IMR-90 (cell line): Measurements from ENCODE around the gene CA6. TPM values are rescaled to one million over a fixed set of nuclear protein-coding genes. Genes with fewer than 3 reads are reported as not detected.
A peak's percentile ranks its signal among the peaks of the same experiment; 100 is the strongest.

Source experiments
- ATAC-seq: fragments of 200-7000 bp; cut with Tn5 transposase; 2 replicates; pipeline ENCODE4 v1.9.1; 2020; ENCODE audit warnings: low read depth, mild to moderate bottlenecking, moderate library complexity
- BruUV-seq: library from RNA; stranded (reverse); fragments of 400-500 nt; replicated peaks from 2 replicates; lab custom pipeline; 2021; lab: Mats Ljungman, UMichigan
- CTCF ChIA-PET: fragments of 300-600 bp; formaldehyde crosslinking; extraction: SDS; loops from one replicate; lab custom pipeline; 2021; ENCODE audit warnings: antibody characterized with exemption; lab: Yijun Ruan, JAX
- POLR2A ChIA-PET: fragments of 300-600 bp; sonication (Branson Sonifier 250); formaldehyde crosslinking; loops from one replicate; lab custom pipeline; 2022; ENCODE audit warnings: antibody characterized with exemption; ENCODE audit not compliant: unreplicated experiment; lab: Charles Lee
- DNase-seq: peaks from one replicate; pipeline ENCODE4 v3.0.0; 2013
- H2AFZ ChIP-seq: replicated peaks from 2 replicates; pipeline ENCODE3; 2013; ENCODE audit warnings: low read length, mild to moderate bottlenecking; ENCODE audit not compliant: poor library complexity
- H2AK5ac ChIP-seq: 2 replicates; pipeline ENCODE4 v1.6.1; 2013; ENCODE audit warnings: low read depth, low read length, inconsistent platforms
- H2AK9ac ChIP-seq: replicated peaks from 2 replicates; pipeline ENCODE3; 2013; ENCODE audit warnings: mild to moderate bottlenecking, low read depth, low read length, moderate library complexity; ENCODE audit not compliant: poor library complexity
- H2BK120ac ChIP-seq: 2 replicates; pipeline ENCODE4 v1.6.1; 2013; ENCODE audit warnings: low read depth, low read length, inconsistent platforms
- H2BK15ac ChIP-seq: 3 replicates; pipeline ENCODE4 v1.6.1; 2013; ENCODE audit warnings: low read depth, low read length, inconsistent platforms
- H2BK20ac ChIP-seq: 2 replicates; pipeline ENCODE4 v1.6.1; 2013; ENCODE audit warnings: low read depth, mild to moderate bottlenecking, inconsistent platforms, low read length, moderate library complexity
- H2BK5ac ChIP-seq: 2 replicates; pipeline ENCODE4 v1.6.1; 2013; ENCODE audit warnings: mild to moderate bottlenecking, low read depth, low read length, inconsistent platforms; ENCODE audit not compliant: poor library complexity, severe bottlenecking
- H3K14ac ChIP-seq: replicated peaks from 2 replicates; pipeline ENCODE4 v1.6.1; 2013; ENCODE audit warnings: low read depth, low read length, inconsistent platforms
- H3K18ac ChIP-seq: 2 replicates; pipeline ENCODE4 v1.6.1; 2013; ENCODE audit warnings: low read depth, low read length, control low read depth
- H3K23ac ChIP-seq: 2 replicates; pipeline ENCODE4 v1.6.1; 2013; ENCODE audit warnings: low read depth, low read length, inconsistent platforms
- H3K27ac ChIP-seq: 2 replicates; pipeline ENCODE4 v1.5.1; 2013; ENCODE audit warnings: mild to moderate bottlenecking, control low read depth, low read length; ENCODE audit not compliant: insufficient read depth
- H3K27me3 ChIP-seq: 2 replicates; pipeline ENCODE4 v1.6.1; 2013; ENCODE audit warnings: low read length; ENCODE audit not compliant: control insufficient read depth, insufficient read depth
- H3K36me3 ChIP-seq: 2 replicates; pipeline ENCODE4 v1.6.1; 2013; ENCODE audit warnings: low read length, mixed read lengths; ENCODE audit not compliant: control insufficient read depth, insufficient read depth
- H3K4ac ChIP-seq: 2 replicates; pipeline ENCODE4 v1.6.1; 2013; ENCODE audit warnings: low read depth, low read length, inconsistent platforms
- H3K4me1 ChIP-seq: 2 replicates; pipeline ENCODE4 v1.6.1; 2013; ENCODE audit warnings: low read length, mixed read lengths; ENCODE audit not compliant: control insufficient read depth, insufficient read depth
- H3K4me2 ChIP-seq: 2 replicates; pipeline ENCODE4 v1.6.1; 2013; ENCODE audit warnings: low read depth, mild to moderate bottlenecking, control low read depth, low read length, moderate library complexity
- H3K4me3 ChIP-seq: 2 replicates; pipeline ENCODE4 v1.5.1; 2013; ENCODE audit warnings: low read depth, mild to moderate bottlenecking, control low read depth, low read length, moderate library complexity; ENCODE audit not compliant: insufficient read depth
- H3K56ac ChIP-seq: 2 replicates; pipeline ENCODE4 v1.6.1; 2013; ENCODE audit warnings: low read length, inconsistent platforms; ENCODE audit not compliant: insufficient read depth; ENCODE audit errors: extremely low read depth
- H3K79me1 ChIP-seq, 2 experiments: 2 replicates each; pipeline ENCODE4 v1.6.1; 2013; ENCODE audit warnings: low read length in 2 of 2, inconsistent platforms in 1 of 2, low read depth in 1 of 2
- H3K9ac ChIP-seq: 2 replicates; pipeline ENCODE4 v1.6.1; 2013; ENCODE audit warnings: low read depth, low read length, control low read depth
- H3K9me1 ChIP-seq: 2 replicates; pipeline ENCODE4 v1.6.1; 2013; ENCODE audit warnings: low read length, inconsistent platforms; ENCODE audit not compliant: insufficient read depth
- H3K9me3 ChIP-seq: 2 replicates; pipeline ENCODE4 v1.6.1; 2013; ENCODE audit warnings: low read length; ENCODE audit not compliant: control insufficient read depth, insufficient read depth
- H4K20me1 ChIP-seq: 2 replicates; pipeline ENCODE4 v1.6.1; 2013; ENCODE audit warnings: low read length, inconsistent platforms; ENCODE audit not compliant: insufficient read depth
- H4K5ac ChIP-seq: 2 replicates; pipeline ENCODE4 v1.6.1; 2013; ENCODE audit warnings: mild to moderate bottlenecking, low read depth, low read length, control low read depth
- H4K8ac ChIP-seq, 2 experiments: 2 replicates each; pipeline ENCODE4 v1.6.1; 2013; ENCODE audit warnings: low read depth in 2 of 2, low read length in 2 of 2, control low read depth in 1 of 2, inconsistent platforms in 1 of 2
- H4K91ac ChIP-seq: 2 replicates; pipeline ENCODE4 v1.6.1; 2013; ENCODE audit warnings: low read depth, low read length, inconsistent platforms; ENCODE audit not compliant: insufficient read depth
- BHLHE40 ChIP-seq: fragments of 150-350 bp; IDR thresholded peaks from 2 replicates; pipeline ENCODE4 v1.6.1; 2016; ENCODE audit warnings: mild to moderate bottlenecking, low read depth, low read length
- CEBPB ChIP-seq: IDR thresholded peaks from 2 replicates; pipeline ENCODE4 v1.6.1; 2012; ENCODE audit warnings: low read depth, low read length, improper control_type of control experiment
- CTCF ChIP-seq: conservative IDR thresholded peaks from 2 replicates; pipeline ENCODE4 v1.5.1; 2012; ENCODE audit warnings: mild to moderate bottlenecking, low read depth, low read length, improper control_type of control experiment
- ELK1 ChIP-seq: fragments of 150-350 bp; IDR thresholded peaks from 2 replicates; pipeline ENCODE4 v1.6.1; 2016; ENCODE audit warnings: low read depth, mild to moderate bottlenecking, low read length, moderate library complexity, borderline replicate concordance
- MAZ ChIP-seq: IDR thresholded peaks from 2 replicates; pipeline ENCODE4 v1.6.1; 2012; ENCODE audit warnings: low read depth, mild to moderate bottlenecking, low read length, improper control_type of control experiment, moderate library complexity, borderline replicate concordance
- RAD21 ChIP-seq: IDR thresholded peaks from 2 replicates; pipeline ENCODE4 v1.6.1; 2012; ENCODE audit warnings: low read length, improper control_type of control experiment
- RCOR1 ChIP-seq: IDR thresholded peaks from 2 replicates; pipeline ENCODE4 v1.6.1; 2012; ENCODE audit warnings: mild to moderate bottlenecking, low read length, improper control_type of control experiment; ENCODE audit not compliant: insufficient replicate concordance
- SMC3 ChIP-seq: fragments of 150-350 bp; IDR thresholded peaks from 2 replicates; pipeline ENCODE4 v1.6.1; 2016; ENCODE audit warnings: low read depth, mild to moderate bottlenecking, antibody characterized with exemption, low read length, moderate library complexity
- WGBS, 2 experiments: methylation state at CpG; one replicate each; pipeline versions ENCODE4 v1.1.5 to v1.1.7; 2013; ENCODE audit warnings: missing lambda C conversion rate in 2 of 2; ENCODE audit not compliant: insufficient read length in 1 of 2; ENCODE audit errors: extremely low coverage in 2 of 2; 5-methylcytosine and 5-hydroxymethylcytosine counted together
- dilution Hi-C: fragments of 300-500 bp; cut with HindIII; formaldehyde crosslinking; loops from one replicate; pipeline ENCODE4 v1.14.3; 2018; ENCODE audit warnings: low sequenced_read_pairs; ENCODE audit not compliant: unreplicated experiment
- in situ Hi-C: fragments of 300-500 bp; cut with MboI; formaldehyde crosslinking; loops from 3 replicates; pipeline ENCODE4 v1.14.3; 2019; ENCODE audit warnings: low sequenced_read_pairs, inconsistent platforms, mixed read lengths
- intact Hi-C: fragments of 100-400 bp; cut with micrococcal nuclease; formaldehyde crosslinking; loops from 2 replicates; pipeline ENCODE4 v1.10.0; 2022
- polyA plus RNA-seq, 3 experiments: library from polyadenylated mRNA; depleted of rRNA; stranded (reverse); fragments of >200 nt; gene quantifications; 2 replicates each; pipeline ENCODE4 v1.2.3, GENCODE V29; 2012; ENCODE audit warnings: low replicate concordance in 1 of 3
- total RNA-seq: library from RNA; depleted of rRNA; stranded (reverse); fragments of >200 nt; gene quantifications from 2 replicates; pipeline ENCODE4 v1.2.3, GENCODE V29; 2012
- TF ChIP-seq, protein P1 (sequence below): fragments of 150-350 bp; IDR thresholded peaks from 2 replicates; pipeline ENCODE4 v1.6.1; 2017; ENCODE audit warnings: mild to moderate bottlenecking, antibody characterized with exemption, low read length, low read depth

CA6 gene
- total and polyA plus RNA-seq, 2 of the 4 experiments (the other 2 are of a cell fraction): not detected

DNA sequence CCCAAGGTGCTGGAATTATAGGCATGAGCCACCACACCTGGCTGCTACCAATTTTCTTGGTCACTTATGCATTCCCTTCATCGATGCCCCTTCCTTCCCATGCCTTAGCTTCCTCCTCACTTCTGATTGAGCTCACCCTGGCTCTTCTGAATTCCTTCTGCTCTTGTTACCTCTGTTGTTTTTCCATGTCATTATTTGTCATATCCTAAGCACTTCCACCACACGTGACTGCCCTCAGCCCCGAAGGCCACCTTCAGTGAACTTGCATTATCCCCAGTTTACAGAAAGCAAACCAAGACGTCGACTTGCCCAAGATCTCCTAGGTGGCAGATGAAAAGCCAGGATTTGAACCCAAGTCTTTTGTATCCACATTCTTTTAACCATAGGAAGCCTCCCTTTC is 30.7 kb downstream of the CA6 start:
- Histone ChIP-seq H4K20me1 (no peaks in the 10 kb centered on the region), H3K4me3 (no peak overlapping the region), H3K27ac (no peak overlapping the region), H3K4me2 (no peak overlapping the region), H2BK15ac (no peak overlapping the region), H2AK9ac (no peak overlapping the region), H3K23ac (no peak overlapping the region), H4K5ac (no peak overlapping the region), H2BK20ac (no peak overlapping the region), H2BK5ac (no peak overlapping the region), H3K9me1 (no peaks in the 10 kb centered on the region), H3K9ac (no peak overlapping the region), H3K4ac (no peak overlapping the region), H2AK5ac (no peak overlapping the region), H3K18ac (no peak overlapping the region), H3K79me1 (no peaks in the 10 kb centered on the region), H4K91ac (no peak overlapping the region), H3K9me3 (peaks cover 4% of the 10 kb centered on the region), H3K14ac (0 out of 2 replicates have a peak overlapping the region, but pooled peaks have one; percentile 4), H3K4me1 (no peaks in the 10 kb centered on the region), H3K36me3 (no peaks in the 10 kb centered on the region), H2AFZ (no peak overlapping the region), H2BK120ac (no peak overlapping the region), H3K56ac (no peak overlapping the region), H3K27me3 (no peaks in the 10 kb centered on the region; the same call in 1 of the 2 replicates), H4K8ac (no peak overlapping the region)
- intact Hi-C loops (no loop called here), in situ Hi-C loops (no loop called here), dilution Hi-C loops (no loop called here)
- BruUV-seq: no TSS peak
- CTCF ChIA-PET: no interaction called here
- no peak for ATAC-seq
- POLR2A ChIA-PET: no interaction called here
- TF ChIP-seq CEBPB (no peak), SMC3 (no peak), RCOR1 (no peak), ELK1 (no peak), CTCF (no peak), BHLHE40 (no peak), MAZ (no peak), RAD21 (no peak)
- TF ChIP-seq, protein P1, sequence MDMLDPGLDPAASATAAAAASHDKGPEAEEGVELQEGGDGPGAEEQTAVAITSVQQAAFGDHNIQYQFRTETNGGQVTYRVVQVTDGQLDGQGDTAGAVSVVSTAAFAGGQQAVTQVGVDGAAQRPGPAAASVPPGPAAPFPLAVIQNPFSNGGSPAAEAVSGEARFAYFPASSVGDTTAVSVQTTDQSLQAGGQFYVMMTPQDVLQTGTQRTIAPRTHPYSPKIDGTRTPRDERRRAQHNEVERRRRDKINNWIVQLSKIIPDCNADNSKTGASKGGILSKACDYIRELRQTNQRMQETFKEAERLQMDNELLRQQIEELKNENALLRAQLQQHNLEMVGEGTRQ: no peak
- whole genome bisulfite sequencing, 2 experiments: 92% methylated on average over 5 of the region's 5 CpGs; no CpG with 5 or more reads in 1 of the 2 experiments
- no peak for DNase-seq
